Measurements from ENCODE around the gene FGF8.

GRCh38 chr10:101778151-101778780 is 2.4 kb upstream of the FGF8 start:
- TF ChIP-seq CTCF (IDR thresholded peaks at IDR 0.05), result no peak
- TF ChIP-seq POLR2A (IDR thresholded peaks at IDR 0.05), result no peak
- no peak for TF ChIP-seq POLR2AphosphoS5 (IDR thresholded peaks at IDR 0.05)

All from breast epithelium (tissue), 3 donors.